Type B pancreatic cell (in vitro differentiated cells): ENCODE results near the gene DGCR2. TPM values are rescaled to one million over a fixed set of nuclear protein-coding genes. Genes with fewer than 3 reads are reported as not detected.

ENCODE experiments used
- DNase-seq: peaks from one replicate; pipeline ENCODE4 v3.0.0; 2021; ENCODE audit warnings: mixed read lengths; ENCODE audit not compliant: unreplicated experiment; ENCODE audit errors: extremely low spot score
- H3K27ac Mint-ChIP-seq: 2 replicates; pipeline ENCODE4 v1.8.0; 2021; ENCODE audit warnings: mild to moderate bottlenecking, mixed read lengths
- H3K27me3 Mint-ChIP-seq: 2 replicates; pipeline ENCODE4 v1.8.0; 2021; ENCODE audit warnings: mixed read lengths
- H3K36me3 Mint-ChIP-seq: 2 replicates; pipeline ENCODE4 v1.8.0; 2021; ENCODE audit warnings: mixed read lengths
- H3K4me1 Mint-ChIP-seq: one replicate; pipeline ENCODE4 v1.8.0; 2021; ENCODE audit warnings: mixed read lengths; ENCODE audit not compliant: unreplicated experiment
- H3K4me3 Mint-ChIP-seq: 2 replicates; pipeline ENCODE4 v1.8.0; 2021; ENCODE audit warnings: mild to moderate bottlenecking, mixed read lengths
- H3K9me3 Mint-ChIP-seq: 2 replicates; pipeline ENCODE4 v1.8.0; 2021; ENCODE audit warnings: mixed read lengths
- CTCF ChIP-seq: fragments of 200-600 bp; sonication (generic); conservative IDR thresholded peaks from 2 replicates; pipeline ENCODE4 v1.5.0; 2021; ENCODE audit warnings: antibody characterized with exemption, mild to moderate bottlenecking
- total RNA-seq: library from RNA; stranded (reverse); gene quantifications from 2 replicates; pipeline ENCODE4 v1.2.1, GENCODE V29; 2021; ENCODE audit warnings: low replicate concordance

Gene DGCR2
- total RNA-seq, 1 donor from 2014 or later: 83.1 TPM

DNA sequence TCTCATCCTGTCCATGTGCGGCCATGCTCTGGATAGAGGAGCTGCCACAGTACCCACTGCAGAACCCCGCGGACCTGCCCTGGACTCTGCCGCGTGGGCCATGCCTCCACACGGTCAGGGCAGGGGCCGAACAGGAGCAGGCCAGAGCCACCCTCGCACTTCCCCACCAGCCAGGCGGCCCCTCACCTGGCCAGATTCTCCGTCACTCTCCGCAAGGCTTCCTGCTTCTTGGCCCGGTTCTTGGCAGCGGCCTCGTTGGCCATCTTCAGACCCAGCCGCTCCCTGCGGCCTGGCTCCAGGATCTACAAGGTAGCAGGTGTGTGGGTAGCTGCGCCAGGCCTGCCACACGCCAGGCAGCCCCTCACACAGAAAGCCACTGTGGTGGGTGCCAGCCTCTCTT is 12.7 kb upstream of the DGCR2 start:
- Mint-ChIP-seq H3K4me1 (no peaks in the 10 kb centered on the region), H3K27me3 (no peaks in the 10 kb centered on the region), H3K9me3 (no peaks in the 10 kb centered on the region), H3K4me3 (no peak overlapping the region), H3K36me3 (peaks cover 13% of the 10 kb centered on the region), H3K27ac (no peak overlapping the region)
- TF ChIP-seq CTCF: no peak
- no peak for DNase-seq

DNA sequence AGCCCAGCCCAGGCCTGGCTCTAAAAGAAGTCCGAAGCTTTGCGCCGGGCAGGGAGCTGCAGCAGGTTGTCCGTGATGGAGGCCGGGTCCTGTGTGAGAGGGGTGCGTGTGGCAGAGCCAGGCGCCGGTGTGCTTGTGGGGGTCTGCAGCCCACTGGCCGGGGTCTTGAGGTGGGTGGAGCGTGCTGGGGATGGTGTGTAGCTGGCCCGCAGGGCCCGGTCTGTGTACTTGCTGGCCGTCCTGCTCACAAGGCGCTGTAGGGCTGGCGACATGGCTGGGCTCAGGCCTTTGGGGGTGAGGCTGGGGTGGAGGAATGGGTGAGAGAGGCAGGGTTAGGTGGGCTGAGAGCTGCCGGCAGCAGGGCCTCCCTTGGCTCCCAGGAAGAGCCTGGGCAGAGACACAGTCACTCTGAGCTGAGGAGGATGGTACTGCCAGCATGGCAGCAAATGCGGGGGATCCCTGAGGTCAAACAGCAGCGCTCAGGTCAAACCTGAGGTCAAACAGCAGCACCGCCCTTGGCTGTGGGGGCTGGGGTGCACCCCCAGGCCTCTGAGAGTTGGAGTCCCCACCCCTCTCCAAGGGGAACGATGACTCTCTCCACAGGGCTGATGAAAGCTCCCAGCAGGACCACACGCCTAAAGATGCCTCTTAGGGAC is 12.1 kb upstream of the DGCR2 start:
- Mint-ChIP-seq H3K36me3 (peaks cover 13% of the 10 kb centered on the region), H3K4me1 (no peaks in the 10 kb centered on the region), H3K4me3 (no peak overlapping the region), H3K27me3 (no peaks in the 10 kb centered on the region), H3K9me3 (no peaks in the 10 kb centered on the region), H3K27ac (no peak overlapping the region)
- no peak for DNase-seq
- no peak for TF ChIP-seq CTCF

DNA sequence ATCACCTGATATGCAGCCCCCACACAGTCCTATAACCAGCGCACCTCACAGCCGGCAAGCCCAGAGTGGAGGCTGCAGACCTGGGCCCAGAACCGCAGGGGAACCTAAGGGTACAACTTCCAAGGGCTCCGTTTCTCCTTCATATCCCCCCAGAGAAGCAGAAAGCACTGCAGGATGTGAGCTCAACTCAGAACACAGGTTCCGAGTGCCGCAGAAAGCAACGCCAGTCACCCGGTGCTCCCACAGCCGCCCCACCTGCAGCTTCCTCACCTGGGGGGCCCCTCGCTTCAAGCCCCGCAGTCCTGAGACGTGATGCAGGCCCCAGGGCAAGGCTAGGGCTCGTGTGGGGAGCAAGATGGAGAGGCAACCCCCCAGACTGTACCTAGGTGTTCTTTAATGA is 11.3 kb upstream of the DGCR2 start:
- no peaks in the 10 kb centered on the region for H3K27me3 Mint-ChIP-seq
- no peaks in the 10 kb centered on the region for H3K4me1 Mint-ChIP-seq
- H3K36me3 Mint-ChIP-seq: peaks cover 13% of the 10 kb centered on the region
- H3K9me3 Mint-ChIP-seq: no peaks in the 10 kb centered on the region
- no peak overlapping the region for H3K4me3 Mint-ChIP-seq
- TF ChIP-seq CTCF: no peak
- no peak for DNase-seq
- H3K27ac Mint-ChIP-seq: no peak overlapping the region

DNA sequence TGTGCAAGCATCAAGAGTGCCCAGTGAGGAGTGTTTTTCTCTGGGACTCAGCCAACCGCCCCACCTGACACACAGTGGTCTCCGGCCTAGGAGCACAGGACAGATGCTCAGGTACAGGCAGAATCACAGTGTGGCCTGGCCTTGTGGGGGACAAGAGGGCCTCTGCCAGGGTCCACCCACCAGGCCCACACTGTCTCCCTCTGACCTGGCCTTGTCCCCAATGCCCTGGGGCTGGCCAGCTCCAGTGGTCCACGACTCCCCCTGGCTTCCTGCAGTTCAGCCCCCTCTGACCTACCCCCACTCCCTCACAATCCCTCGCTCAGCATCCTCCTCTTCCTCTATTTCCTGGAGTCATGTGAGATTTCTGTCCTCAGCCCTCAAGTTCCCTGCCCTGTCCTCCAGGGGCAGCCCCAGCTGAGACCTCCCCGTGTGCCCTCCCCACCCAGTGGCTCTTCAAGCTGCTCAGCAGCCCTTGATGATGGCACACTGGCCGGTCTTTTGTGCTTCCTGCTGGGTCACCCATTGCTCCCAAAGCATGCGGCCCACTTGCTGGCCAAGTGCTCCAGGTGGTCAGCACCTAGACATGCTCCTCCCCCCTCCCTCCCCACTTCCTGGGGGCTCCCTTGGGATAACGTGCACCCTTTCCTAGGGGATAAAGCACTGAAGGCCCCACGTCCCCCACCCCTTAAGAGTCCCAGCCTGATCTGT is 10.6 kb upstream of the DGCR2 start:
- DNase-seq: no peak
- Mint-ChIP-seq H3K27ac (no peak overlapping the region), H3K4me1 (no peaks in the 10 kb centered on the region), H3K27me3 (no peaks in the 10 kb centered on the region), H3K9me3 (no peaks in the 10 kb centered on the region), H3K36me3 (peaks cover 13% of the 10 kb centered on the region), H3K4me3 (no peak overlapping the region)
- no peak for TF ChIP-seq CTCF

- no peaks in the 10 kb centered on the region for H3K9me3 Mint-ChIP-seq
- no peaks in the 10 kb centered on the region for H3K27me3 Mint-ChIP-seq
- peaks cover 13% of the 10 kb centered on the region for H3K36me3 Mint-ChIP-seq
- TF ChIP-seq CTCF: no peak
- no peaks in the 10 kb centered on the region for H3K4me1 Mint-ChIP-seq
- DNase-seq: no peak
- H3K4me3 Mint-ChIP-seq: no peak overlapping the region
- H3K27ac Mint-ChIP-seq: no peak overlapping the region
These were observed 9.9 kb upstream of the DGCR2 start for GRCh38 chr22:19132153-19132552.
